Stimulated activated CD8-positive, alpha-beta memory T cell treated with anti-CD3 and anti-CD28 coated beads, Interleukin-12 subunit alpha, Interleukin-12 subunit beta, amount 100 ng/mL, for 24 hours (primary cell): Measurements from ENCODE around the gene CNPY4.
"Not testable (repeated sequence)": the region's sequence is repeated elsewhere in the genome, so short reads cannot be mapped to it uniquely, and the experiment has no call there.

ENCODE experiments used
- DNase-seq: peaks from one replicate; pipeline ENCODE4 v3.0.0-alpha.2; 2020; ENCODE audit errors: extremely low read depth

The CNPY4 gene

DNA sequence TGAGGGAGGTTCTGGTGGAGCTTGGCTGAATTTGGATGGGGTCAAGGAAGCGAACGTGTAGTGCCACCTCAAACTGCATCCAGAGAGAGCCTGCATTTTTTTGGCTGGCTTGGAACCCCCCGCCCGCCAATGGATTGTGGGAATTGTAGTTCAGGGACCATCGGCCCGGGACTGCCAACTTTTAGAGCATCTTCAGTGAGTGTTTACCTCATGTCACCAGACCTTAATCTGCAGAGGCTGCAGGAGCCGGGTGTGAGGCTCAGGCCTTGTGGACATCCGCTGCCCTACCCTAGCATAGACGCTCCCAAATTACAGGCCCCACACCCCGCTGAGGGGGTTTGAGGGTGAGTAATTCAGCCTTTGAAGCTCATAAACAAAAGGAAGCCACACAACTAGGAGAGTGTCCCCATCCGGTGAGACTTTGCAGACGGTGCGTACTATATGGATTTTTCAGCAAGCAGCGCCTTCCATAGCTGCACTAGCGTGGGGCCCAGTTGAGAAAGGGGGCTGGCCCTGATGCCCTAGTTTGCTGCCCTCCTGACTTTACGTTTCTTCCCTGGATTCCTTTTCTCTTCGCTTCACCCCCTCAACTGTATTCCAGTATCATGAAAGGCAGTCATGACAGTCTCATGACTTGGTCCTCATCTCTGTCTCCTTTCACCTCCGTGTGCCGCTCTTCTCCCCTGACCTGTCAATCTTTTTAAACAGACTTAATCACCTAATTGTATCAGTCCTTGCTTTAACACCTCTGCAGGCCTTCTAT, 717 bp downstream of the CNPY4 start:
- peak; percentile 36 for DNase-seq

DNA sequence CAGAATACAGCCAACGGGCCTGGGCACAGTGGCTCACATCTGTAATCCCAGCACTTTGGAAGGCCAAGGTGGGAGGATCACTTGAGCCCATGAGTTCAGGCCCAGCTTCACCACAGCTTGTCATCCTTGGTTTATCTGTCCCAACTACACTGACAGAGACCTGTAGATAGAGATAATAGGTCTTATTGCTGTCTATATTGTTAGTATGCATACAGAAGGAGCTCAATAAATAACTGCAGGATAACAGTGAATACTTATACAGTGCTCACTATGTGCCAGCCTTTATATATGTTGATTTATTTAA, 1.3 kb downstream of the CNPY4 start:
- no peak for DNase-seq

DNA sequence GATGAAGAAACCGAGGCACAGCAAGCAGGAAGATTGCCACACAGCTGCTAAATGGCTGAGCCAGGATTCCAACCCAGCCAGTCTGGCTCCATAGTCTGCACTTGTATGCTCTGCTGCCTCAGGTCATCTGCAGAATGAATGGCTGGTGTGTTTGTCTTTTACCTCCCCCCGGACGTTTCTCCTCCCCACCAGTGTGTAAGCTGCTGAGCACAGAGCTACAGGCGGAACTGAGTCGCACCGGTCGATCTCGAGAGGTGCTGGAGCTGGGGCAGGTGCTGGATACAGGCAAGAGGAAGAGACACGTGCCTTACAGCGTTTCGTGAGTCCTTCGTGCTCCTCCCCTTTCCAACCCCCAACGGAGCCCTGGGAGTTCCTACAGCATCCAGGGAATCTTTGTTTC, 2.6 kb downstream of the CNPY4 start:
- no peak for DNase-seq

DNA sequence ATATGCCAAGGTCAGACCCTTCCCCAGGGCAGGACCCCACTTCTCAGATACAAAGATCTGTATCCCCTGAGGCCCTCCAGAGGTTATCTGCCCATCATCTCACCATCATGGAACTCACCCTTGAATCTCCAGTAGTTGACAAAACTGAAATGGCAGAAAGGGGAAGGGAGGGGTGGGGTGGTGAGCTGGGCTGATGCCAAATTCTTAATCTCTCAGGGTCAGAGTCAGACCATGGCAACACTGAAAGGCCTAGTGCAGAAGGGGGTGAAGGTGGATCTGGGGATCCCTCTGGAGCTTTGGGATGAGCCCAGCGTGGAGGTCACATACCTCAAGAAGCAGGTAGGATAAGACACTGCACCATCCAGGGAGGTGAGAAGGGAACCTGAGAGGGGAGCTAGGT, 3.1 kb downstream of the CNPY4 start:
- no peak for DNase-seq

DNA sequence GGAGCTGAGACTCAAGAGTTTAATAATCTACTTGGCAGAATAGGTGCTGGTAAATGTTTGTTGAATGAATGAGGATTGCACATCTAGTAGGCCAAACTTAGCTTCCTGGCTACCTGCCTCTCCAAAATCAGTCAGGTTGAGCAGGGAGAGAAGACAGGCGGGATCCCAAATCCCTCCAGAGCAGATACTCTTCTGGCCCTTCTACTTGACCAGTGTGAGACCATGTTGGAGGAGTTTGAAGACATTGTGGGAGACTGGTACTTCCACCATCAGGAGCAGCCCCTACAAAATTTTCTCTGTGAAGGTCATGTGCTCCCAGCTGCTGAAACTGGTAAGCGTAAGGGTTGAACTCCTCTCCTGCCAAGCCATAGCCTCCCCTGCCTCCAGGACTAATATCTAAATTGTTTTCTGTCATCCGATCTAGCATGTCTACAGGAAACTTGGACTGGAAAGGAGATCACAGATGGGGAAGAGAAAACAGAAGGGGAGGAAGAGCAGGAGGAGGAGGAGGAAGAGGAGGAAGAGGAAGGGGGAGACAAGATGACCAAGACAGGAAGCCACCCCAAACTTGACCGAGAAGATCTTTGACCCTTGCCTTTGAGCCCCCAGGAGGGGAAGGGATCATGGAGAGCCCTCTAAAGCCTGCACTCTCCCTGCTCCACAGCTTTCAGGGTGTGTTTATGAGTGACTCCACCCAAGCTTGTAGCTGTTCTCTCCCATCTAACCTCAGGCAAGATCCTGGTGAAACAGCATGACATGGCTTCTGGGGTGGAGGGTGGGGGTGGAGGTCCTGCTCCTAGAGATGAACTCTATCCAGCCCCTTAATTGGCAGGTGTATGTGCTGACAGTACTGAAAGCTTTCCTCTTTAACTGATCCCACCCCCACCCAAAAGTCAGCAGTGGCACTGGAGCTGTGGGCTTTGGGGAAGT, 5.1 kb downstream of the CNPY4 start:
- DNase-seq = no peak

DNA sequence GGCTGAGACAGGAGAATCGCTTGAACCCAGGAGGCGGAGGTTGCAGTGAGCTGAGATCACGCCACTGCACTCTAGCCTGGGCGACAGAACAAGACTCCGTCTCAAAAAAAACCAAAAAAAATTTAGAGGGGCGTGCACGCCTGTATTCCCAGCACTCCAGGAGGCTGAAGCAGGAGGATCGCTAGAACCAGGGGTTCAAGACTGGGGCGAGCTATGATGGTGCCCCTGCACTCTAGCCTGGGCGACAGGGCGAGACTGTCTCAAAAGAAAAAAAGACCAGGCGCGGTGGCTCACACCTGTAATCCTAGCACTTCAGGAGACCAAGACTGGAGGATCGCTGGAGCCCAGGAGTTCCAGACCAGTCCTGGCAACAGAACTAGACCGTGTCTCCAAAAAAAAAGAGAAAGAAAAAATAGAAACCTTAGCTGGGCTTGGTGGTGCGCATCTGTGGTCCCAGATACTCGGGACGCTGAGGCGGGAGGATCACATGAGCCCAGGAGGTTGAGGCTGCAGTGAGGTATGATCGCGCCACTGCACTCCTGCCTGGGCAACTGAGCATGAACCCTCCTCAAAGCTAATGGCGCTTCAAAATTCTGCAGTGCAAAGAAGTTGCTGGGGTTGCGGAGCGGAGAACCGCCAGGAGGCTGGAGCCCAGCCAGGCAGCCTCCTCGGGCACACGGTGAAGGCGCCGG, 7.0 kb downstream of the CNPY4 start:
- DNase-seq = no peak

DNA sequence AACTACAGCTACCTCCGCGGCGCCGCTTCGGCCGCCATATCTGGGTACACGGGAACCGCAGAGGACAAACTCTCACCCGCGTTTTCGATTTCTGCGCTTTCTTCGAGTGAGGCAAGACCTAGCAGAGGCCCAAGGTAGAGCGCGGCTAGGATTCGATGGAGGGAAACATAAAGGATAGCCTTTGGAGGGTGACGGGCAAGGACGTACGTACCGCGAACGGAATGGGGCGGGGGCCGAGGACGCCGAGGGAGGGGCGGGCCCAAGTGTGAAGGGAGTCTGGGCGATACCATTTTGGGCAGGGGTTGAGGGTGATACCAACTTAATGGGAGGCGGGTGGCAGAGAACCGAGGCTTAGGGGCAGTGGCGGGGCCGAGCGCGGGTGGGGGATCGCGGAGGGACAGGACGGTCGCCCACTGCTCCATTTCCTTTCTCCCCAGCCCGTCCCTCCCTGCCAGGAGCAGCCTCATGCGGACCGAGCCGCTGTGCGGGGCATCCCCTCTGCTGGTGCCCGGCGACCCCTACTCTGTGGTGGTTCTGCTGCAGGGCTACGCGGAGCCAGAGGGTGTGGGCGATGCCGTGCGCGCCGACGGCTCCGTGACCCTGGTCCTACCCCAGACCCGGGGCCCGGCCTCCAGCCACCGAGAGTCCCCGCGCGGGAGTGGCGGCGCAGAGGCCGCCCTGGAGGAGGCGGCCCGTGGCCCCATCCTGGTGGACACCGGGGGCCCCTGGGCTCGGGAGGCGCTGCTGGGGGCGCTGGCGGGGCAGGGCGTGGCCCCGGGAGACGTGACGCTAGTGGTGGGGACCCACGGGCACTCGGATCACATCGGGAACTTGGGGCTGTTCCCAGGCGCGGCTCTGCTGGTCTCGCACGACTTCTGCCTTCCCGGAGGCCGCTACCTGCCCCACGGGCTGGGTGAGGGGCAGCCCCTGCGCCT, 7.8 kb downstream of the CNPY4 start, which contains the start of gene MBLAC1:
TSS of gene MBLAC1 (plus strand) at position 37 of the 935 bp plus-strand sequence. CDS start at position 466, 429 bp downstream.
- peak; percentile 73 for DNase-seq

DNA sequence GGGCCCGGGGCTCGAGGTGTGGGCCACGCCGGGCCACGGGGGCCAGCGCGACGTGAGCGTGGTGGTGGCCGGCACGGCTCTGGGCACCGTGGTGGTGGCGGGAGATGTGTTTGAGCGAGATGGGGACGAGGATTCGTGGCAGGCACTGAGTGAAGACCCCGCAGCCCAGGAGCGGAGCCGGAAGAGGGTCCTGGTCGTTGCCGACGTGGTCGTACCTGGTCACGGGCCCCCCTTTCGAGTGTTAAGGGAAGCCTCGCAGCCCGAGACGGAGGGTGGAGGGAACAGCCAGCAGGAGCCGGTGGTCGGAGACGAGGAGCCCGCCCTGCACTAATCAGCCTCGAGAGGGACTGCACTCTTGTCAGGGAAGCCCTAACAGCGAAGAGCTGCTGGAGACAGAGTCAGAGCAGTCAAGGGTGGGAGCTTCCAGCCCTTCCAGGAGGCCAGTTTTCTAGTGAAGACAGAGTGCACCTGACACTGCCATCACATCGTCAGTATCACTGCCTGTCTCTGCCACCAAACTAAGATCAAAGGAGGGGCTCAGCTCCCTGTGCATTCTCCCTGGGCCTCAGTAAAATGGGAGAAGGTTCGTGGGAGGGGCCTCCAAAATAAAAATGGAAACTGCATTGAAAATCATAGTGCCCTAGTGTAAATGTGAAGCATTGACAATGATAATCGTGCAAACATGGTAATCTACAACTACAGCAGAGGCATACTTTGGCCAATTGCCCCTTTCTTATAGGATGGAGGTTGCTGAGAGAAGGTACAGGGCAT, 8.6 kb downstream of the CNPY4 start:
- no peak for DNase-seq

DNA sequence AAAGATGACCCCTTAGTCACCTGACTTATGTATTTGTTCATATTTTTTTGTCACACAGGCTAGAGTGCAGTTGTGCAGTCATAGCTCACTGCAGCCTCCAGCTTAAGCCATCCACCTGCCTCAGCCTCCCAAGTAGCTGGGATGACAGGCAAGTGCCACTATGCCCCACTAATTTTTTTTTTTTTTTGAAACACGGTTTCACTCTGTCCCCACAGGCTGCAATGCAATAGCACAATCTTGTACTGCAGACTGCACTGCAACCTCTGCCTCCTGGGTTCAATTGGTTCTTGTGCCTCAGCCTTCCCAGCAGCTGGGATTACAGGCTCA, 9.2 kb downstream of the CNPY4 start:
- no peak for DNase-seq

DNA sequence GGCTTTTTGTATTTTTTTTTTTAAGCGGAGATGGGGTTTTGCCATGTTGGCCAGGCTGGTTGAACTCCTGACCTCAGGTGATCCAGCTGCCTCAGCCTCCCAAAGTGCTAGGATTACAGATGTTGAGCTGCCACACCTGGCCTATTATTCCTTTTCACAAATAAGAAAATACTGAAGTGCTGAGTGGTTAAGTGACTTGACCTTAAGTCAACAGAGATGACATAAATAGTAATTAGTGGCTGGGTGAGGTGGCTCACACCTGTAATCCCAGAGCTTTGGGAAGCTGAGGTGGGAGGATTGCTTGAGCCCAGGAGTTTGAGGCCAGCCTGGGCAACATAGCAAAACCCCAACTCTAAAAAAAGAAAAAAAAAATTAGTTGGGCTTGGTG, 10.8 kb downstream of the CNPY4 start:
- DNase-seq = not testable (repeated sequence)

DNA sequence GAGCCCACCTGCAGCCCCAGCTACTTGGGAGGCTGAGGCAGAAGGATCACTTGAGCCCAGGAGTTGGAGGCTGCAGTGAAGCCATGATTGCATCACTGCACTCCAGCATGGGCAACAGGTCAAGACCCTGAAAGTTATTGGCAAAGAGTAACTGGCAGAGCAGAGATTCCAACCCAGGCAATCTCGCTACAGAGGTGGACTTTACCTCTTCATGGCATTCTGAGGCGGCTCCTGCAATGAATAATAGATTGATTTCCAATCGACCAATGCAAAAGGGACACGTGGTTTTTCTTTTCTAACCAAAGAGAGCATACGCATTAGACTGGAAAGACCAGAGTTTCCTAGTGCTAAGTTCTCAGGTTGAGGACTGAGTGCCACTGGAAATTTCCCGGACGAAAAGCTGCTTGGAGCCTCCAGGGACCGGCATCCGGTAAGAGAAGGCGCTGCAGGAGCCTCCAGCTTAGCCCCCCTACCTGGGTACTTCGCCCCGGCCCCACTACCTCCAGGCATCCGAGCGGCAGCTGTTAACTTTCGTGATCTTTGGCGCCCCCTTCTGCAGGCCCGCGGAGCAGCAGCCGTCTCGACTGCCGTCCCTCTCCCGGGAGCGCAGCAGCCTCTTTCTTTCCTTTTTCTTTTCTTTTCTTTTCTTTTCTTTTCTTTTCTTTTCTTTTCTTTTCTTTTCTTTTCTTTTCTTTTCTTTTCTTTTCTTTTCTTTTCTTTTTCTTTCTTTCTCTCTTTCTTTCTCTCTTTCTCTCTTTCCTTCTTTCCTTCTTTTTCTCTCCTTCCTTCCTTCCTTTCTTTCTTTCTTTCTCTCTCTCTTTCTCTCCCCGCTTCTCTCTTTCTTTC, 11.4 kb downstream of the CNPY4 start:
- peak; percentile 41 for DNase-seq

DNA sequence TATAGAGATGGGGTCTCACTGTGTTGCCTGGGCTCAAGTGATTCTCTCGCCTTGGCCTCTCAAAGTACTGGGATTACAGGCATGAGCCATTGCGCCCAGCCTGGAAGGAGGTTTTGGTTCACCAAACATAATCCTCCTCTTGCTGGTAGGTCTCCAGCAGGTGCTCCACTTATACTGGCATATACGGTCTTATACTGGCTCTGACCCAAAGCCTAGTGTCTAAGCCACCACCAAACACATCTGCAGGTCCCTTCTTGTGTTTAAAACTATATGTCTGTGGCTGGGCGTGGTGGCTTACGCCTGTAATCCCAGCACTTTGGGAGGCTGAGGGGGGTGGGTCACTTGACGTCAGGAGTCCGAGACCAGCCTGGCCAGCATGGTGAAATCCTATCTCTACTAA, 12.7 kb downstream of the CNPY4 start:
- DNase-seq = no peak

DNA sequence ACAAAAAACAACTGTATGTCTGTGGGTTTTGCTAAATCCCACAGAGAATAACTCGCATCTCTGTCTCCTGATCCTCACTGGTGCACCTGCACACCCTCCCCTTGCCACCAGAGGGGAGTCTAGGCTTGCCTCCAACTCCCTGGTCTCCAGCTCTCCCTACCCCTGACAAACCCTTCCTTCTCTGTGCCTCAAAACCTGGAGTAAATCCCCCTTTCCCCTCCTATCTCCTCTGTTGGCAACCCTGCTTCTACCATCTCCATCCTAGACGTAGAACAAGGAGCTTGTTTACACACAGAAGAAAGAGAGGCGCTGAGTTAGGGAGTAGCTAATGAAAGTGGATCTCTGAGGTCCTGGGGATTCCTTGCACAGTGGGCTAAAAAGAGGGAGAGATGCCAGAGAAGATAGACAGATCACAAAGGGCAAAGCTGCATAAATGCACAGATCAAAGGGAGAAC, 13.3 kb downstream of the CNPY4 start:
- no peak for DNase-seq

DNA sequence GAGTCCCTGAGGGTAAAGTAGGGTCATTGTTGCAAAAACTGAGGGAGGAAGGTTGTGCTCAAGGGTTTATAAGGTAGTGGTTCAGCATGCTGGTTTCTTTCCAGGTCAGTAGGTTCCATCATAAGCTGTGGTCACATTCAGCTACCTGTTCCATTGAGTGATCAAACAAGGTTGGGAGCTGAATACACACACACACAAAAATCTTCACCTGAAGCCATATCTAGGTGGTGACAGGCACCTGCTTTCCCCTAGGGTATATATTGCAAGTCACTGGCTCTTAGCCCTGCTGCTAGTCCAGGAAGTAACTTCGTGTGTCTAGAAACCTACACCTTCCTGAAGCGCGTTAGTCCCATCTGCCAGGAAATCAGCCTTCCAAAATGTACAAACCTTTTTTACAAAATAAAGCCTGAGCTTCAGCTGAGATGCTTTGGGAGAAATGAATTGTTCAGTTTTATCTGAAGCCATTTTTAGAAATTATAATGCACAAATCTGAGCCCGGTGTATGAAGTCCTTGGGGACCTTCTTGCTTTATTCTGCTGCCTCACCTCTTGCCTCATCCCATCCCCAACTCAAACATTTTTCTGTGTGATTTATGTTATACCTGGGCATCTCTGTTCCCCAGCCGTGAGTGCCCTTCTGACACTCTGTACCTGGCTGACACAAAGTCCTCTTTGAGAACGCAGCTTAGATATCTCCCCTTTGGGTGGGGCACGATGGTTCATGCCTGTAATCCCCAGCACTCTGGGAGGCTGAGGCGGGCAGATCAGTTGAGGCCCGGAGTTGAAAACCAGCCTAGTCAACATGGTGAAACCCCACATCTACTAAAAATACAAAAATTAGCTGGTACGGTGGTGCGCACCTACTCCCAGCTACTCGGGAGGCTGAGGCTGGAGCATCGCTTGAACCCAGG, 18.7 kb downstream of the CNPY4 start:
- no peak for DNase-seq

DNA sequence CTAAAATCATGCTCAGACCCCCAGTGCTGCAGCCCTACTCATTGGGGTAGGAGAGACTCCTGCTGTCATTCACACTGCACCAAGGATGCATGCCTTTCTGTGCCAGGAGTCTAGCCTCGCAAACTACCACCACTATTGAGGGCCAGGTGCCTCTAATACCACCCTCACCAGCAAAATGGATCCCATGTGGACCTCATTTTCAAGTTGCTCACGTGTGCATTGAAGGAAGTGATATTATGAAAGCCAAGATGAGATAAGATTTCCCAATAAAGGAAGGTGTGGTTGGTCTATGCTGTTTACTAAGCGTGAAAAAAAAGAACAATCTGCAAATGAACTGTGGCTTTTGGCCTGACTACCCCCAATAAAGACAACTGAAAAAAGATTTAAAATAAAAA, 22.1 kb downstream of the CNPY4 start:
- no peak for DNase-seq

DNA sequence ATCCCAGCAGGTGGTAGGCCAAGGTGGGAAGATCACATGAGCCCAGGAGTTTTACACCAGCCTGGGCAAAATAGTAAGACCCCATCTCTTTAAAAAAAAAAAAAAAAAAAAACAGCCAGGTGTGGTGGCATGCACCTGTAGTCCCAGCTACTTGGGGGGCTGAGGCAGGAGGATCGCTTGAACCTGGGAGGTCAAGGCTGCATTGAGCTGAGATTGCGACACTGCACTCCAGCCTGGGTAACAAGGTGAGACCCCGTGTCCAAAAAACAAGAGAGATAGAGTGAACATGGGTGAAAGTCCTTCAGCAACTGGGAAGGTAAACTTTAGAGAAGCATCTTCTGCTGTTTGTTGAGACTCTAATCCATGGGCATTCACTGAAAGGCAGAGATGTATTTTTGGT, 23.0 kb downstream of the CNPY4 start:
- no peak for DNase-seq

DNA sequence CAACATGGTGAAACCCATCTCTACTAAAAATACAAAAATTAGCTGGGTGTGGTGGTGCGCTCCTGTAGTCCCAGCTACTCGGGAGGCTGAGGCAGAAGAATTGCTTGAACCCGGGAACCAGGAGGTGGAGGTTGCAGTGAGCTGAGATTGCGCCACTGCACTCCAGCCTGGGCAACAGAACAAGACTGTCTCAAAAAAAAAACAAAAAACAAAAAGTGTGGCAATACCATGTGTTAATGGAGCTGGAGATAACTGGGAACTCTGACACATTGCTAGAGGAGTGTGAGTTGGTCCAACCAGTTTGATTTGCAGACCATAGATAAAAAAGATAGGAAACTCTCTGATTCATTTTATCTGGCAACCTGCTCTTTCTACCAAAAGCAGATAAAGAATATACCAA, 26.9 kb downstream of the CNPY4 start:
- not testable (repeated sequence) for DNase-seq

DNA sequence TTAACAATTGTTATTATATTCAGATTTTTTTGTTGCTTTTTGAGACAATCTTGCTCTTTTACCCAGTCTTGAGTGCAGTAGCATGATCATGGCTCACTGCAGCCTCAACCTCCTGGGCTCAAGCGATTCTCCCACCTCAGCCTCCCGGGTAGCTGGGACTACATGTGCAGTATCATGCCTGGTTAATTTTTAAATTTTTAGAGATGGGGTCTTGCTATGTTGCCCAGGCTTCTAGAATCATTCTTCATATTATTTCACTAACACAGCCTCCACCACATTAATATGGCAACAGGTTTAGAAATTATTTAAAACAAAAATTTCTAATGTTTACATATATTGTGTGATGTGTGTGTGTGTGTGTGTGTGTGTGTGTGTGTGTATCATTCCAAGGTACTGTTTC, 27.8 kb downstream of the CNPY4 start:
- DNase-seq = no peak

DNA sequence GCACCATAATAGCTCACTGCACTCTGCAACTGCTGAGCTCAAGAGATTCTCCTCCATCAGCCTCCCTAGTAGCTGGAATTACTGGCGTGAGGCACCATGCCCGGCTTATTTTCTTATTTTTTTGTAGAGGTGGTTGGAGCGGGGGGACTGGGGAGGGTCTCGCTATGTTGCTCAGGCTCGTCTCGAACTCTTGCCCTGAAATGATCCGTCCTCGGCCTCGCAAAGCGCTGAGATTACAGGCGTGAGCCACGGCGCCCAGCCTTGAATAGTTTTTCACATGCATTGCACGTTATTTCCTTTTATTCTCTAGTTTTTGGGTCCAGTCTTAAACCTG, 28.8 kb downstream of the CNPY4 start:
- DNase-seq = no peak
